GM23338 (cell line): ENCODE measurements around the gene HRH2. TPM values are rescaled to one million over a fixed set of nuclear protein-coding genes. Genes with fewer than 3 reads are reported as not detected.

ENCODE experiments used
- ATAC-seq: fragments of 200-7000 bp; cut with Tn5 transposase; 3 replicates; pipeline ENCODE4 v1.9.1; 2020
- DNase-seq: peaks from one replicate; pipeline ENCODE4 v3.0.0-alpha.2; 2015; ENCODE audit warnings: low spot score
- H2AFZ ChIP-seq: fragments of 200-600 bp; sonication (generic); 2 replicates; pipeline ENCODE4 v1.8.0; 2016; ENCODE audit warnings: antibody characterized with exemption, mild to moderate bottlenecking, moderate library complexity
- H3F3A ChIP-seq: fragments of 200-600 bp; sonication (generic); replicated peaks from 2 replicates; pipeline ENCODE4 v1.8.0; 2017; ENCODE audit warnings: antibody characterized with exemption, mixed run types, low read depth
- H3K27ac ChIP-seq: fragments of 200-600 bp; sonication (generic); 2 replicates; pipeline ENCODE4 v1.6.1; 2016; ENCODE audit warnings: low read depth
- H3K27me3 ChIP-seq: fragments of 200-600 bp; sonication (generic); 2 replicates; pipeline ENCODE4 v1.8.0; 2016; ENCODE audit warnings: mild to moderate bottlenecking, mixed run types, moderate library complexity; ENCODE audit not compliant: insufficient read depth
- H3K36me3 ChIP-seq: fragments of 200-600 bp; sonication (generic); 2 replicates; pipeline ENCODE4 v1.8.0; 2016; ENCODE audit warnings: mild to moderate bottlenecking; ENCODE audit not compliant: insufficient read depth
- H3K4me1 ChIP-seq: fragments of 200-600 bp; sonication (generic); 2 replicates; pipeline ENCODE4 v1.8.0; 2016; ENCODE audit warnings: mild to moderate bottlenecking, moderate library complexity; ENCODE audit not compliant: insufficient read depth
- H3K4me2 ChIP-seq: fragments of 200-600 bp; sonication (generic); 2 replicates; pipeline ENCODE4 v1.7.1; 2017; ENCODE audit warnings: mixed run types
- H3K4me3 ChIP-seq: fragments of 200-600 bp; sonication (generic); 2 replicates; pipeline ENCODE4 v1.6.1; 2016; ENCODE audit warnings: mixed run types
- H3K79me2 ChIP-seq: fragments of 200-600 bp; sonication (generic); replicated peaks from 2 replicates; pipeline ENCODE4 v1.8.0; 2017; ENCODE audit warnings: mild to moderate bottlenecking; ENCODE audit not compliant: insufficient read depth
- H3K9me2 ChIP-seq: fragments of 200-600 bp; sonication (generic); 2 replicates; pipeline ENCODE4 v1.8.0; 2017; ENCODE audit not compliant: insufficient read depth
- H4K20me1 ChIP-seq: fragments of 200-600 bp; sonication (generic); replicated peaks from 2 replicates; pipeline ENCODE4 v1.8.0; 2017; ENCODE audit warnings: mild to moderate bottlenecking; ENCODE audit not compliant: insufficient read depth
- H3K27ac Mint-ChIP-seq: 2 replicates; pipeline ENCODE4 v1.8.0; 2020; ENCODE audit warnings: inconsistent platforms, mild to moderate bottlenecking, moderate library complexity, mixed read lengths
- H3K27me3 Mint-ChIP-seq: 3 replicates; pipeline ENCODE4 v1.8.0; 2022; ENCODE audit warnings: low read depth, mild to moderate bottlenecking, moderate library complexity, mixed read lengths, inconsistent platforms; ENCODE audit not compliant: insufficient read depth, poor library complexity
- H3K36me3 Mint-ChIP-seq: 3 replicates; pipeline ENCODE4 v1.8.0; 2021; ENCODE audit warnings: low read depth, mild to moderate bottlenecking, inconsistent platforms, moderate library complexity, mixed read lengths
- H3K4me1 Mint-ChIP-seq: 3 replicates; pipeline ENCODE4 v1.8.0; 2020; ENCODE audit warnings: mild to moderate bottlenecking, inconsistent platforms, mixed read lengths
- H3K4me3 Mint-ChIP-seq: 3 replicates; pipeline ENCODE4 v1.8.0; 2021; ENCODE audit warnings: moderate library complexity, mild to moderate bottlenecking, inconsistent platforms, mixed read lengths
- H3K9me3 Mint-ChIP-seq: 3 replicates; pipeline ENCODE4 v1.8.0; 2020; ENCODE audit warnings: moderate library complexity, mild to moderate bottlenecking, inconsistent platforms, mixed read lengths
- CTCF ChIP-seq, 2 experiments: fragments of 200-600 bp in 1 of 2; sonication (generic) in 1 of 2; conservative IDR thresholded peaks; 2 replicates each; pipeline versions ENCODE4 v1.5.1 to v1.6.1; 2016 to 2017; ENCODE audit warnings: antibody characterized with exemption in 2 of 2, low read depth in 2 of 2, mild to moderate bottlenecking in 2 of 2, moderate library complexity in 1 of 2
- EZH2phosphoT487 ChIP-seq: fragments of 200-600 bp; sonication (generic); IDR thresholded peaks from one replicate; pipeline ENCODE4 v1.8.1; 2018; ENCODE audit warnings: antibody characterized with exemption; ENCODE audit not compliant: unreplicated experiment
- NANOG ChIP-seq: IDR thresholded peaks from 2 replicates; pipeline ENCODE4 v1.6.1; 2016; ENCODE audit warnings: antibody characterized with exemption, borderline replicate concordance
- STAT1 ChIP-seq: IDR thresholded peaks from one replicate; pipeline ENCODE4 v1.6.1; 2016; ENCODE audit warnings: antibody characterized with exemption; ENCODE audit not compliant: unreplicated experiment
- ZNF114 ChIP-seq: fragments of 250-450 bp; sonication (Bioruptor Pico); IDR thresholded peaks from 2 replicates; pipeline ENCODE4 v1.5.0; 2020; ENCODE audit warnings: mild to moderate bottlenecking, moderate library complexity
- ZNF462 ChIP-seq: fragments of 250-450 bp; sonication (Bioruptor Pico); IDR thresholded peaks from 2 replicates; pipeline ENCODE4 v1.5.0; 2020; ENCODE audit warnings: mild to moderate bottlenecking, moderate library complexity
- polyA plus RNA-seq: library from polyadenylated mRNA; unstranded; fragments of >200 nt; fragmentation: Nextera tagmentation; extraction: Ambion mirVana; gene quantifications from 2 replicates; pipeline ENCODE4 v1.2.1, GENCODE V29; 2016
- total RNA-seq: library from RNA; depleted of rRNA; stranded (reverse); fragments of >200 nt; shearing (Covaris generic); gene quantifications from 2 replicates; pipeline ENCODE4 v1.2.3, GENCODE V29; 2014

Gene HRH2
- total and polyA plus RNA-seq, 2 experiments from 2014 or later: 6.8 to 7.0 TPM

- Histone ChIP-seq H3K79me2 (0 out of 2 replicates have a peak, but pooled peaks cover 1% of the 10 kb centered on the region), H3K27me3 (no peaks in the 10 kb centered on the region), H3K4me2 (no peak overlapping the region), H3K9me2 (no peaks in the 10 kb centered on the region), H3F3A (no peaks in the 10 kb centered on the region), H3K36me3 (no peaks in the 10 kb centered on the region), H3K4me1 (no peaks in the 10 kb centered on the region; the same call in 1 of the 2 replicates), H3K27ac (no peak overlapping the region), H3K4me3 (no peak overlapping the region), H4K20me1 (no peaks in the 10 kb centered on the region), H2AFZ (no peak overlapping the region)
- Mint-ChIP-seq H3K9me3 (no peaks in the 10 kb centered on the region; the same call in 2 of the 3 replicates), H3K4me1 (peaks cover 26% of the 10 kb centered on the region; the same call in 2 of the 3 replicates), H3K27ac (no peak overlapping the region), H3K27me3 (peaks cover 2% of the 10 kb centered on the region), H3K36me3 (no peaks in the 10 kb centered on the region), H3K4me3 (no peak overlapping the region)
- DNase-seq: no peak
- no peak for ATAC-seq
- TF ChIP-seq CTCF (conservative IDR thresholded peaks at IDR 0.05; ENCODE audit: low read depth in 2 of 2) (no peak), ZNF114 (CRISPR knock-in tag) (no peak), STAT1 (no peak), EZH2phosphoT487 (no peak), NANOG (no peak), ZNF462 (no peak)
Measured at GRCh38 chr5:175674731-175675346, 17.0 kb downstream of the HRH2 start.
